AG09319 (cell line): ENCODE measurements around the gene SLC1A3.

ENCODE experiments used
- DNase-seq: peaks from one replicate; pipeline ENCODE4 v3.0.0-alpha.2; 2010; ENCODE audit warnings: low read depth; ENCODE audit errors: extremely low read depth
- TF ChIP-seq, protein P1 (sequence below): IDR thresholded peaks from 2 replicates; pipeline ENCODE4 v1.5.1; 2011; ENCODE audit warnings: low read depth, mild to moderate bottlenecking, inconsistent platforms, low read length, moderate library complexity

The SLC1A3 gene

GRCh38 chr5:36692791-36693763 lies 86.7 kb downstream of the SLC1A3 start:
- TF ChIP-seq, protein P1, sequence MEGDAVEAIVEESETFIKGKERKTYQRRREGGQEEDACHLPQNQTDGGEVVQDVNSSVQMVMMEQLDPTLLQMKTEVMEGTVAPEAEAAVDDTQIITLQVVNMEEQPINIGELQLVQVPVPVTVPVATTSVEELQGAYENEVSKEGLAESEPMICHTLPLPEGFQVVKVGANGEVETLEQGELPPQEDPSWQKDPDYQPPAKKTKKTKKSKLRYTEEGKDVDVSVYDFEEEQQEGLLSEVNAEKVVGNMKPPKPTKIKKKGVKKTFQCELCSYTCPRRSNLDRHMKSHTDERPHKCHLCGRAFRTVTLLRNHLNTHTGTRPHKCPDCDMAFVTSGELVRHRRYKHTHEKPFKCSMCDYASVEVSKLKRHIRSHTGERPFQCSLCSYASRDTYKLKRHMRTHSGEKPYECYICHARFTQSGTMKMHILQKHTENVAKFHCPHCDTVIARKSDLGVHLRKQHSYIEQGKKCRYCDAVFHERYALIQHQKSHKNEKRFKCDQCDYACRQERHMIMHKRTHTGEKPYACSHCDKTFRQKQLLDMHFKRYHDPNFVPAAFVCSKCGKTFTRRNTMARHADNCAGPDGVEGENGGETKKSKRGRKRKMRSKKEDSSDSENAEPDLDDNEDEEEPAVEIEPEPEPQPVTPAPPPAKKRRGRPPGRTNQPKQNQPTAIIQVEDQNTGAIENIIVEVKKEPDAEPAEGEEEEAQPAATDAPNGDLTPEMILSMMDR: peak; percentile 85
- DNase-seq: peak; percentile 35

- TF ChIP-seq, protein P1: no peak
Measured at GRCh38 chr5:36694351-36694750, 87.9 kb downstream of the SLC1A3 start.

DNA sequence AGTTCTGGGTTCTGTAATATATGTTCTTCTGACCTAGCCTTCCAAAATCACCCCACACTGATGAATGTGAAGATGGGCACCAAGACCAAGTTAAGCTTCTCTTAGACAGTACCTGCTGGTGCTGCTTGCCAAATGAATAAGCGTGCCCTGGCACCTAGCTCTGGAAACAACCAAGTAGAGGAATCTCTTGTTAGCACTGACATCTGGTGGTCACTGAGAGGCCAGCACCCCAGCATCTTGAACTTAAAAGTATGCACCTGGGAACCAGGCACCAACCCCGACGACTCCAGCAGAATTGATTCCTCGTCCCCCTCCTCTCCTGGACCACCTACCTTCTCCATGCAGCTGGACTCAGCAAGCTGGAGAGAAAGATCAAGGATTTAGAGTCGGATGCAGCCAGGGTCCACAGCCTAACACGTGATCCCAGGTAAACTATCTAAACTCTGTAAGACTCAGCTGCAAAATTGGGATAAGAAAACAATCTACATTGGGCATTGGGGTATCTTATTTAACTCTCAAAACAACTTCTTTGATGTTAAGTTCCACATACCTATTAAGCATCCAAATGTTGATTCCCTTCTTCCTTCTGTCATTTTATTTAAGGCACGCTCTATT lies 89.8 kb downstream of the SLC1A3 start:
- TF ChIP-seq, protein P1: peak; percentile 77
- DNase-seq: no peak

More at GRCh38 chr5:36694351-36694750, 87.9 kb downstream of the SLC1A3 start:
- DNase-seq: no peak

GRCh38 chr5:36698031-36698430 lies 91.6 kb downstream of the SLC1A3 start:
- TF ChIP-seq, protein P1: no peak
- no peak for DNase-seq

- TF ChIP-seq, protein P1: no peak
- no peak for DNase-seq
Measured at GRCh38 chr5:36701085-36701698, 94.8 kb downstream of the SLC1A3 start.

GRCh38 chr5:36703245-36703860 lies 96.9 kb downstream of the SLC1A3 start:
- peak; percentile 49 for DNase-seq
- TF ChIP-seq, protein P1: no peak
